Left renal cortex interstitium (tissue), 4 donors: ENCODE measurements around the gene CDR2. TPM values are rescaled to one million over a fixed set of nuclear protein-coding genes. Genes with fewer than 3 reads are reported as not detected.
A peak's percentile ranks its signal among the peaks of the same experiment; 100 is the strongest.
"Not testable (repeated sequence)": the region's sequence is repeated elsewhere in the genome, so short reads cannot be mapped to it uniquely, and the experiment has no call there.

ENCODE experiments used
- DNase-seq, 4 donors: peaks; one replicate each; pipeline ENCODE4 v3.0.0-alpha.2; 2013; ENCODE audit warnings: low read depth in 4 of 4, low spot score in 2 of 4, missing footprints in 1 of 4
- polyA plus RNA-seq, 4 donors: library from polyadenylated mRNA; unstranded; fragments of 120-200 nt; gene quantifications; one replicate each; pipeline ENCODE4 v1.2.1, GENCODE V29; 2013; ENCODE audit not compliant: insufficient read length in 4 of 4

The CDR2 gene
- polyA plus RNA-seq, 4 donors: 30.2 to 32.1 (median 31.1) TPM

DNA sequence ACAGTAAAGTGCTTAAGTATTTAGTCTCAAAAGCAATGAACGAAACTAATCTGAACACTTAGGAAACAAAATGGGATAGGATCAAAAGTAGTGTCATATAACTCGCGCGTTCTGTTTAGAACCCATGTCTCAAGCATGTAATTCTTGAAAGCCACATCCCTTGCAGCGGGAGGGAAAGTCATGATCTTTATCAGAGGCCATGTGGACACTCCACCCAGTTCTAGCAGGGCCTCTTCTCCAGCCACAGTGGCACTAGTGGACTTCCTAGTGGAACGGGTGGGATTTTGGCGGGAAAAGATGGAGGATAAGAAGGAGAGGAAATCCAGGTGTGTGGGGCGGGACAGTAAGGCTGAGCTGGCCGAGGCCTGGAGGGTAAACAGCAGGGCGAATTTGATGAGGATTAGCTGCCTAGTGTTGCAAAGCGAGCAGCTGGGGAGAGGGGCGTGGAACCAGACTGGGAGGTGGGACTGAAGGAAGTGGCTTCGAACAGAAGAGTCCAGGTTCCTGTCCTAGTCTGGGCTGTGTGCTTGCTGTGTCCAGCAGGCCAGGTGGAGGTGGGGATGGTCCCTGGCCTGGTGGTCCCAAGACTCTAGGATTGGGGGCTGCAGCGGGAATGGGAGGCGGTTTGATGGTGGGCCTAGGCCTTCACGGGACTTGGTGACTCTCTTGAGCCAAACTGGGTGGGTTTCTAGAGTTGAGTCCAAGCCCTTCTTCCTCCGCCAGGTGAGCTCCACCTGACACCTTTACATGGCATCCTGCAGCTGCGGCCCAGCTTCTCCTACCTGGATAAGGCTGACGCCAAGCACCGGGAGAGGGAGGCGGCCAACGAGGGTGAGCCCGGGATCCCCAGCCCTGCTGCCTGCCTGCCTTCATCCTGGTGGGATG, 61.3 kb downstream of the CDR2 start:
- DNase-seq: no peak

- DNase-seq: no peak
Observed at GRCh38 chr16:22311520-22311919, 62.9 kb downstream of the CDR2 start.

- no peak for DNase-seq
Observed at GRCh38 chr16:22308824-22309520, 65.4 kb downstream of the CDR2 start.

GRCh38 chr16:22307838-22308237, 66.6 kb downstream of the CDR2 start:
- DNase-seq: no peak

DNA sequence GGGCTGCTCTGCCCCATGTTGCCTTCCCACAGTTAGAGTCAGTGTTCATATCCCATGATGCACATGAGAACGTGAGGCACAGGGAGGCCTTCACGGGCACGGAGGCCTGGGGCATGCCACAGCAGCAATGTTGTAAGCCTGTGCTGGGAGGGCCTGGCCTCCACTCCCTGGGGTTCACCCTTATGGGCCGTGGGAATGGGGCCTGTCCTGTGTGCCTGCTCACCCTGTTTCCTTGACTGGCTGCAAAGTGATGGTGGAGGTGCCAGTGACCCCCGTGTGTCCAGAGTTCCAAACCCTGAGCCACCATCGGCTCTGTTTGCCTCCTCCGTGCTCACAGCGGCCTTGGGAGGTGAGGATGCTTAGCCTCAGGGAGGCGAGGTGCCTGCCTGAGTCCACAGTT, 67.6 kb downstream of the CDR2 start:
- DNase-seq: no peak

GRCh38 chr16:22304411-22304810, 70.0 kb downstream of the CDR2 start:
- DNase-seq: no peak

DNA sequence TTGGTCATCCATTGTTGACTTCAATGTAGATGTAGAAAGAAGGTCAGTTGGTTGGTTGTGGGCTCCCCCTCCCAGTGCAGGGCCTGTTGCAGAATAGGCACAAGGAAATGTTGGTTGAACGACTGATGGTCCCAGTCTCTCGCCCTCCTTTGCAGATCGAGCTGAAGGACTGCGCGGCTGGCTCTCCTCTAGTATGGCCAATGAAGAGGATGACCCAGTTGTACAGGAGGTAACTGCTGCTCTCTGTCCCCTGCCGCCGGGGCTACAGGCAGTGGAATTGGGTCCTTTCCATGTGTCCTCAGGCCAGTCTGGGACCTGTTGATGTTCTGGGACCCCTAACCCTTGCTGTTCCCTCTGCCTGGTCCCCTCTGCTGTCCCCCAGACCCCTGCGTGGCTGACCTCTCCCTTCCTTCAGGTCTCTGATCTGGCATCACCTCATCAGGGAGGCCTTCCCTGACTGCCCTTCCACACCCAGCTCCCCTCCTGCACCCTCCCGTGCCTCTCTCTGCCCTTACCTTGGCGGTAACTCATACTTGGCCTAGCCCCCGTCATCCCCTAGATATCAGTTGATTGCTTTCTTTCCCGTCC, 71.5 kb downstream of the CDR2 start:
- no peak for DNase-seq

GRCh38 chr16:22301423-22301822, 73.0 kb downstream of the CDR2 start:
- DNase-seq: not testable (repeated sequence)

- DNase-seq: no peak
Observed at GRCh38 chr16:22300427-22301071, 73.9 kb downstream of the CDR2 start.

- no peak for DNase-seq
Observed at GRCh38 chr16:22299036-22299435, 75.4 kb downstream of the CDR2 start.

- DNase-seq: peak; percentile 75 to 84 (median 76)
Observed at GRCh38 chr16:22297871-22298733, 76.3 kb downstream of the CDR2 start.

DNA sequence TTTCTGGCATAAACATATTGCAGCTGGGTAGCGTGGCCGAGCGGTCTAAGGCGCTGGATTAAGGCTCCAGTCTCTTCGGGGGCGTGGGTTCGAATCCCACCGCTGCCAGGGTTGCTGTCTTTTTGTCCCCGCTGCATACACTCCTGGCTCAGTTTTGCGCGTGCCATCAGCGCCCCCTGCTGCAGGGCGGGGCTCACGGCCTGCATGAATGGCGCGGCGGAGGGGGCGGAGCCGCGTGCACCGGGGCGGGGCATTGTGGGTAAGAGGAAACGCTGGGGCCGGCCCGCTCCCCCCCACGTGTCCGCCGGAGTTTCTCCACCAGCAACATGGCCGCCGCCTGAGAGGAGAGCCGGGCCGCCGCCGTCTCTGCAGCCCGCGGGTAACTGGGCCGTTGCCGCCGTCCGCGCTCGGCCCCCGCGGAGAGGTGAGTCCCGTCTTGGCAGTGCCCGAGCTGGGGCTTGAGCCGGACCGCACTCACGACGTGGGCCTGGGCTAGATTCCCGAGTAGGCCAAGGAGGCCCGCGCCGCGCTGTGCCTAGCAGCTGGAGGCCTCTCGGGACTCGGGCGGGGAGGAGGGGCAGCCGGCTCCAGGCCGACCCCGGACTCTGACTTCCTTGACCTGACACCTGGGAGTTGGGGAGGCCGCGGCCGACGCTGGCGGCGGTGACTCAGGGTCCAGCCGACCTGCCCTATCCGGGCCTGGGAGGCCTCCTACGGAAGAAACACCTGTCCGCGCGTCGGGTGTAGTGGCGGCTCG, 77.1 kb downstream of the CDR2 start, which contains the start of gene POLR3E:
Gene POLR3E, plus strand, starts transcription at position 296 of the 757 bp plus-strand sequence. CDS start 5,560 bp downstream, outside the sequence.
- DNase-seq: peak; percentile 96 to 99 (median 98)

GRCh38 chr16:22296225-22297113, 78.0 kb downstream of the CDR2 start:
- peak in 1 of 4 donors; percentile 1 for DNase-seq

Other genes with a start within 250 kb of the CDR2 start
- gene SDR42E2, start 212.1 kb downstream of the CDR2 start, polyA plus RNA-seq: under 1 TPM; 0.11 to 0.33 (median 0.23) TPM
- gene EEF2K, start 168.3 kb downstream of the CDR2 start, polyA plus RNA-seq: 10 to 100 TPM; 10.5 to 15.2 (median 12.6) TPM
- 10 to 100 TPM; 41.2 to 70.1 (median 57.0) TPM for gene POLR3E, start 77.2 kb downstream of the CDR2 start, polyA plus RNA-seq
- 100 to 1,000 TPM in 2 of 4 donors, 10 to 100 TPM in 2; 43.4 to 334 (median 124) TPM for gene NPIPB5, start 136.3 kb upstream of the CDR2 start, polyA plus RNA-seq